KOPT-K1 (cell line): ENCODE measurements around the gene AVPR1A.

ENCODE experiments used
- H3K27ac ChIP-seq: fragments of 200-600 bp; sonication (generic); 2 replicates; pipeline ENCODE4 v1.5.1; 2016; ENCODE audit warnings: antibody characterized with exemption, mild to moderate bottlenecking, low read depth, low read length; ENCODE audit not compliant: poor library complexity, severe bottlenecking
- H3K36me3 ChIP-seq: fragments of 200-600 bp; sonication (generic); 2 replicates; pipeline ENCODE4 v1.5.1; 2017; ENCODE audit warnings: antibody characterized with exemption, mild to moderate bottlenecking, low read length, moderate library complexity; ENCODE audit not compliant: insufficient read depth
- H3K9me3 ChIP-seq: fragments of 200-600 bp; sonication (generic); 2 replicates; pipeline ENCODE4 v1.5.1; 2017; ENCODE audit warnings: antibody characterized with exemption, low read length, mild to moderate bottlenecking; ENCODE audit not compliant: insufficient read depth, poor library complexity, severe bottlenecking

The AVPR1A gene

DNA sequence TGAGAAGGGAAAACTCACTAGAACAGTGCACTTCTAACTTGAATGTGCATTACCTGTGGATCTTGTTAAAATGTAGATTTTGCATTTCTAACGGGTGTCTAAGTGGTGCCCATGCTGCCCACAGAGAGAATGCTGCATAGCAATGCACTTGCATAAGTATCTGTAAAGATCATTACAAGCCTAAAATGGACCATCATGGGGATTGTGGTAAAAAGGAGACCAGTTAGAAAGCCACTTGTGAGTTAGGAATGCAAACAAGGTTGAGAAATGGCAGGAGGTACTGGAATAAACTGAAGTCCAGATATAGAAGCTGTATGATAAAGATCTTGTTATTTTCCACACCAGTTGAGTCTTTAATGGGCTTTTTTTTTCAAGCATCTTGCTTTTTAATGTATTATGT, 18.8 kb downstream of the AVPR1A start:
- H3K36me3 ChIP-seq, result no peaks in the 10 kb centered on the region
- H3K27ac ChIP-seq, result no peak overlapping the region
- no peaks in the 10 kb centered on the region for H3K9me3 ChIP-seq

DNA sequence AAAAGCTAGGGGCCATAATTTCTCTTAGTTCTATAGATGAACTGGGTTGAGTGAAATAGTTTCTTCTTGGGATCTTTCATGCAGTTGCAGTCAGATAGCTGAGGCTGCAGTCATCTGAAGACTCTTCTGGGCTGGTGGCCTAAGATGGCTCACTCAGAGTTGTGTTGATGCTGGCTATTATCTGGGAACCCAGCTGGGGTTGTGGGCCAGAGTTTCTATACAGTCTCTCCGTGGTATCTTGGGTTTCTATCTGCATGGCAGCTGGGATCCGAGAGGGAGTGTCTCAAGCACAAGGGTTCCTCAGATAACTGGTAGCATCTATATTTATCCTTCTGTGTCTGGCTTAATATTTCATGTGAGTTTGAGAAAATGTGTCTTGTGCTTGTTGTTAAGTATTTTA, 21.1 kb downstream of the AVPR1A start:
- Histone ChIP-seq H3K36me3 (no peaks in the 10 kb centered on the region), H3K9me3 (no peaks in the 10 kb centered on the region), H3K27ac (no peak overlapping the region)

DNA sequence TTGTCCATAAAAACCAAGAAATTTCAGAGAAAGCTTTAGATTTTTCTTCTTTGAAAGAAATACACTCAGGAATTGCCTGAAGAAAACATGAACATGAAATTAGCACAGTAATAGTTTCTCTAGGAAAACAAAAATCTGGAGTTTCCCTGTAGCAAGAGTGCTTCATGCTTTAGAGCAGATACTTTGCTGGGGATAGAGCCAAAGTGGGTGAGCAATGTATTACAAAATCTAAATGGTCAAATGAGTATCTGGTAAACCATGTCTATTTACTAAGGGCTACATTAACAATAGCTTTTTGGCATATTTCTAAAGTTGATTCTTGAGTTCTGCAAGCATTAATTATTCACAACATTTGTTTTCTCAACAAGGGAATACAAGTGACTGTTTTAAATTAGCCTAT, 26.2 kb downstream of the AVPR1A start:
- no peak overlapping the region for H3K27ac ChIP-seq
- no peaks in the 10 kb centered on the region for H3K9me3 ChIP-seq
- H3K36me3 ChIP-seq, result no peaks in the 10 kb centered on the region

DNA sequence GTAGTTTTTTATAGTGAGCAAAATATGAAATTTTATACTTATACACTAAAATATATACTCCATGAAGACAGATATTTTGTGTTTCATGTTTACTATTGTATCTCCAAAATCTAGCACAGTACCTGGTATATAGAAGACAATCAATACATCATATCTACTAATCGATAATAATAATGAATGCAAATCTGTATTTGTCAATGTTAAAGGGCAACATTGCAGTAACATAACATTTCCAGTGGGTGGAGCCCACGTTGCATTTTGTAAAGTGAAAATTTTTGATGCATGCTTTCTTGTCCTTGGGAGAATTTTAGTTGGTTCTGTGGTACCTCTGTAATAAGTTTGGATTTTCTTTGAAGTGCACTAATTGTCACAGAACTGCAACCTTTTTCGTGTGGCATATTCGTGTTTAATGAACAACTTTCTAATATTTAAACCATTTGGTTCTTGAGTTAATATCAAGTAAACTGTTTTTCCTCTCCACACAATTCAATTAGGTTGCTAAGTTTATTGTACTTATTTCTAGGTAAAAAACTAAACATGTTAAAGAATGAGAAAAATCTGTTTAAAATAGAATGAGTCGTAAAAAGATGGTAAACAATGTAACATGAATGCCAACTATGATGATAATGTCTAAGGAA, 47.4 kb downstream of the AVPR1A start:
- no peaks in the 10 kb centered on the region for H3K9me3 ChIP-seq
- no peak overlapping the region for H3K27ac ChIP-seq
- no peaks in the 10 kb centered on the region for H3K36me3 ChIP-seq

DNA sequence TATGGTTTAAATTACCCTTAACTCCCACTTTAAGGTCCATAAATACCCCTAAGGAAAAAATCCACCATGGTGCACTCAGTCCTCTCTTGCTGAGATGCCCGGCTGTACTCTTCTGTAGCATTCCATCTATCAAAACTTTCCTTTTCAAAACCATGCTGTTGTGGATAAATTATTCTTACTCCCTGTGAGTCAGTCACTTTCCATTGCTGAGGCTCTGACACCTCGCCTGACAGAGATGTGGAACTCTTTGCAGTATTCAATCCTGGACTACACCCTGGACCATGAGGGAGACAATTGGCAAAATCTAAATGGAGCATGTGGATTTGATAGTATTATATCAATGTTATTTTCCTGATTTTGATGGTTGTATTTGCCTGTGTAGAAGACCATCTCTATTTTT, 49.1 kb downstream of the AVPR1A start:
- Histone ChIP-seq H3K9me3 (no peaks in the 10 kb centered on the region), H3K27ac (no peak overlapping the region), H3K36me3 (no peaks in the 10 kb centered on the region)

DNA sequence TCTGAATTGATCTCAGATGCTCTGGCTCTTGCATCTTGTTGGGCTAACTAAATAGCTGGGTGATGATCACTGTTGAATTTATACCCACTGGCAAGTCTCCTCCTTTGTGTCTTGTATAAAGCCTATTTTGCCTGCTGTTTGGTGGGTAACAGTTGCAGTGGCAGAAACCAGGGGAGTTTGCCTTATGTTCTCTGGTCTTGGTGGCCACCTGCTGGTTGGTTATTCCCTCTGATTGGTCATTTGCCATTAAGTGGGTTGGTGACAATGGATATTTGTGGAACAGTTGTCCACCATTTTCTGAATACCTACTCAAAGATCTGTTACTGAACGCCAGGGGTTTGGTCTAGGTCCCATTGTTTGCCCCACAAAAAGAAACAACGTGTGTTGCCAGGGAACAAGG, 52.1 kb downstream of the AVPR1A start:
- no peaks in the 10 kb centered on the region for H3K36me3 ChIP-seq
- no peaks in the 10 kb centered on the region for H3K9me3 ChIP-seq
- no peak overlapping the region for H3K27ac ChIP-seq

DNA sequence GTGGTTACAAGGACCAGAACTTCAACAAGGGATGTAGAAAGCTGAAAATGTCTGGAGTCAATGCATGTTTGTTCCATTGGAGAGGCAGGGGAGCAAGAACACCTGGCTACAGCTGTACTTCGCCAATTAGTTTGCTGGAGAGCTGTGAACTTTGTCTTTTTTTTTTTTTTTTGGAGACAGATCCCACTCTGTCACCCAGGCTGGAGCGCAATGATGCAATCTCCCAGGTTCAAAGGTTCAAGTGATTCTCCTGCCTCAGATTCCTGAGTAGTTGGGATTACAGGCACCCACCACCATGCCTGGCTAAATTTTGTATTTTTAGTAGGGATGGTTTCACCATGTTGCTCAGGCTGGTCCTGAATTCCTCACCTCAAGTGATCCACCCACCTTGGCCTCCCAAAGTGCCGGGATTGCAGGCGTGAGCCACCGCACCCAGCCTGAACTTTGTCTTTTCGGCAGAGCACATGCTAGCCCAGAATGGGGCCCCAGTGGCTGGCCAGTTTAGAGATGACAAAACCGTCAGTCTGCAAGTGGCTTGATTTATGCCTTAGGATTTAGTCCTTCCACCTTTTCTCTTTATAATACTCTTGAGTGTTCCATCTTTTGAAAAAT, 55.5 kb downstream of the AVPR1A start:
- Histone ChIP-seq H3K36me3 (no peaks in the 10 kb centered on the region), H3K9me3 (no peaks in the 10 kb centered on the region), H3K27ac (no peak overlapping the region)

DNA sequence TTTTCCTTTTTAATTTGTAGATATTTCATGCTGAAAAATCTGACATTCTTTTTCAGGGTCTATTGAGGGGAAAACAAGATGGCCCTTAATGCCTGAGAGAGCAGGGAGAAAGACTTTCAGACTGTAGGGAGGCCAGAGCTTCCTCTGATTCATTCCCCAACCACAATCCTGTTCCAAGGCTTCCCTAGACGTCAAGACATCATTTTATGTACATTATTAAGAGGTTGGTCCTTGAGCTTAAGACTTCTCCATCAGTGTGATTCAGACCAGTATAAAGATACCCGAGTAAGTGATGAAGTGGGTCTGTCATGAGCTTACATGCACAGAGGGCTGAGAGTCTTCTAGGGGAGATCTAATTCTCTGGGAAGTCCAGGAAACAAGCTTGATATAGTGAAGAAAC, 57.3 kb downstream of the AVPR1A start:
- Histone ChIP-seq H3K9me3 (no peaks in the 10 kb centered on the region), H3K36me3 (no peaks in the 10 kb centered on the region), H3K27ac (no peak overlapping the region)

DNA sequence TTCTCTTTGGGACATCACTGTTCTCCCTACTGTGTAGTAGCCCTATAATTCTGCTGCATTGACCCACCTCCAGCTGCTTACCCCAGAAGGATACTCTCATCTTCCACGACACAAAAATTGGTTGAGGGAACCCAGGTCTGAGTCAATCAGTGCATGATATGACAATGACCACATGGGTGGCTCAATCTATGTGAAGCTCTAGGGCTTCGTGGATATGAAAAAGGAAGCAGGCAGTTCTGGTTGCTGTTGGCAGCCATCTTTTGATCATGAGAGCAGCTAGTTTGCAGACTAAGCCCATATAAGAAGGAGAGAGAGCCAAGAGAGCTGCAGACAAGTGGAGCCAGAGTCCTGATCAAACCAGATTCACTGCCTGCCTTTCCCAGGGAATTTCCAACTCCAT, 57.9 kb downstream of the AVPR1A start:
- H3K9me3 ChIP-seq, result no peaks in the 10 kb centered on the region
- H3K36me3 ChIP-seq, result no peaks in the 10 kb centered on the region
- H3K27ac ChIP-seq, result no peak overlapping the region
